Ishikawa (cell line): ENCODE data around the gene SDR39U1.

Experiments used
- CEBPB ChIP-seq: IDR thresholded peaks from 2 replicates; pipeline ENCODE4 v1.6.1; 2012
- CREB1 ChIP-seq: IDR thresholded peaks from 2 replicates; pipeline ENCODE4 v1.6.1; 2012; ENCODE audit warnings: low read depth
- EGR1 ChIP-seq: IDR thresholded peaks from 2 replicates; pipeline ENCODE4 v1.6.1; 2012
- EP300 ChIP-seq: IDR thresholded peaks from 2 replicates; pipeline ENCODE4 v1.6.1; 2012; ENCODE audit warnings: borderline replicate concordance
- FOXM1 ChIP-seq: IDR thresholded peaks from 2 replicates; pipeline ENCODE4 v1.6.1; 2012; ENCODE audit warnings: low read depth, borderline replicate concordance
- NFIC ChIP-seq: IDR thresholded peaks from 2 replicates; pipeline ENCODE4 v1.6.1; 2012
- RAD21 ChIP-seq: IDR thresholded peaks from 2 replicates; pipeline ENCODE4 v1.6.1; 2012; ENCODE audit warnings: low read depth
- REST ChIP-seq: IDR thresholded peaks from 2 replicates; pipeline ENCODE4 v1.6.1; 2012; ENCODE audit warnings: low read depth, mild to moderate bottlenecking
- TAF1 ChIP-seq: IDR thresholded peaks from 2 replicates; pipeline ENCODE4 v1.6.1; 2012; ENCODE audit warnings: low read depth, mild to moderate bottlenecking
- TCF12 ChIP-seq: IDR thresholded peaks from 2 replicates; pipeline ENCODE4 v1.6.1; 2012; ENCODE audit warnings: low read depth
- TEAD4 ChIP-seq: IDR thresholded peaks from 2 replicates; pipeline ENCODE4 v1.6.1; 2012
- USF1 ChIP-seq: IDR thresholded peaks from 2 replicates; pipeline ENCODE4 v1.6.1; 2012
- YY1 ChIP-seq: IDR thresholded peaks from 2 replicates; pipeline ENCODE4 v1.6.1; 2012; ENCODE audit warnings: low read depth
- ZBTB7A ChIP-seq: IDR thresholded peaks from 2 replicates; pipeline ENCODE4 v1.6.1; 2012; ENCODE audit warnings: low read depth
- TF ChIP-seq, protein P1 (sequence below): IDR thresholded peaks from 2 replicates; pipeline ENCODE4 v1.6.1; 2012

SDR39U1 gene

GRCh38 chr14:24416932-24417619, 25.5 kb downstream of the SDR39U1 start:
- no peak for TF ChIP-seq TEAD4
- TF ChIP-seq TCF12, result no peak
- no peak for TF ChIP-seq USF1
- no peak for TF ChIP-seq REST
- TF ChIP-seq TAF1, result no peak
- TF ChIP-seq EGR1, result no peak
- TF ChIP-seq CREB1, result no peak
- TF ChIP-seq ZBTB7A, result no peak
- TF ChIP-seq, protein P1, sequence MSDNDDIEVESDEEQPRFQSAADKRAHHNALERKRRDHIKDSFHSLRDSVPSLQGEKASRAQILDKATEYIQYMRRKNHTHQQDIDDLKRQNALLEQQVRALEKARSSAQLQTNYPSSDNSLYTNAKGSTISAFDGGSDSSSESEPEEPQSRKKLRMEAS, result no peak
- no peak for TF ChIP-seq RAD21
- no peak for TF ChIP-seq NFIC
- no peak for TF ChIP-seq CEBPB
- no peak for TF ChIP-seq EP300
- TF ChIP-seq FOXM1, result no peak

- TF ChIP-seq CEBPB (no peak), ZBTB7A (no peak), EGR1 (no peak), TCF12 (no peak), FOXM1 (no peak), TEAD4 (no peak), EP300 (no peak), NFIC (no peak), YY1 (no peak), TAF1 (no peak), RAD21 (no peak), REST (no peak), CREB1 (no peak), USF1 (no peak)
- TF ChIP-seq, protein P1, result no peak
These were observed 26.2 kb downstream of the SDR39U1 start for GRCh38 chr14:24416254-24416931.

DNA sequence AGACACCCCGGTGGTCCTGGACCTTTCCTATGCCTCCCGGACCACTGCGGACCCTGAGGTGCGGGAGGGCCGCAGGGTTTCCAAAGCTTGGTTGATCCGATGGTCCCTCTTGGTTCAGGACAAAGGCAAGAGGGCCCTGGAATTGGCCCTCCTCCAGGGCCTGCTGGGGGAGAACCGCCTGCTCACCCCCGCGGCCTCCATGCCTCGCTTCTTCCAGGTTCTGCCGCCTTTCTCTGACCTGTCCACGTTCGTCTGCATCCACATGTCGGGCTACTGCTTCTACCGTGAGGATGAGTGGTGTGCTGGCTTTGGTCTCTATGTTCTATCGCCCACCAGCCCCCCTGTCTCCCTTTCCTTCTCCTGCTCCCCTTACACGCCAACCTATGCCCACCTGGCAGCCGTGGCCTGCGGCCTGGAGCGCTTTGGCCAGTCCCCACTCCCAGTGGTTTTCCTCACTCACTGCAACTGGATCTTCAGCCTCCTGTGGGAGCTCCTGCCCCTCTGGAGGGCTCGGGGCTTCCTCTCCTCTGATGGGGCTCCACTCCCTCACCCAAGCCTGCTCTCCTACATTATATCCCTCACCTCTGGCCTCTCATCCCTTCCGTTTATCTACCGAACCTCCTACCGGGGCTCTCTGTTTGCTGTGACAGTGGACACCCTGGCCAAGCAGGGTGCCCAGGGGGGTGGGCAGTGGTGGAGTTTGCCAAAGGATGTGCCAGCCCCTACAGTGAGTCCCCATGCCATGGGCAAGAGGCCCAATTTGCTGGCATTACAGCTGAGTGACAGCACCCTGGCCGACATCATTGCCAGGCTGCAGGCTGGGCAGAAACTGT, 26.9 kb downstream of the SDR39U1 start:
- TF ChIP-seq TCF12 (no peak), FOXM1 (no peak), EP300 (no peak), TAF1 (no peak), ZBTB7A (no peak), USF1 (no peak), REST (no peak), EGR1 (no peak), TEAD4 (no peak), YY1 (no peak), CREB1 (no peak), CEBPB (no peak), NFIC (no peak), RAD21 (no peak)
- TF ChIP-seq, protein P1, result no peak
